ENCODE measurements around the gene TRIM24. TPM values are rescaled to one million over a fixed set of nuclear protein-coding genes. Genes with fewer than 3 reads are reported as not detected.
"Not testable (repeated sequence)": the region's sequence is repeated elsewhere in the genome, so short reads cannot be mapped to it uniquely, and the experiment has no call there.

Gene TRIM24
- total and polyA plus RNA-seq, 8 donors = 22.4 to 81.2 (median 69.9) TPM

- Histone ChIP-seq H3K4me1 (no peaks in the 10 kb centered on the region), H3K4me3 (no peak overlapping the region), H3K36me3 (peaks cover 0 to 71% of the 10 kb centered on the region in 2 donors), H3K27me3 (no peaks in the 10 kb centered on the region), H3K9me3 (peaks cover 9 to 47% of the 10 kb centered on the region in 2 donors), H3K27ac (no peak overlapping the region)
- intact Hi-C loops (cut with DNase I) = no loop called here
- TF ChIP-seq CTCF (IDR thresholded peaks at IDR 0.05) = no peak
- DNase-seq (no peak), ATAC-seq (no peak)
Measured at GRCh38 chr7:138527746-138528223, 67.7 kb downstream of the TRIM24 start.

GRCh38 chr7:138536833-138537232 lies 76.8 kb downstream of the TRIM24 start:
- ATAC-seq; H3K9me3 ChIP-seq; DNase-seq; H3K27ac ChIP-seq; H3K4me1 ChIP-seq; intact Hi-C loops (cut with DNase I); H3K27me3 ChIP-seq; H3K4me3 ChIP-seq: not testable (repeated sequence)
- H3K36me3 ChIP-seq = peaks cover 0 to 47% of the 10 kb centered on the region in 2 donors

- H3K4me1 ChIP-seq = peaks cover 0 to 8% of the 10 kb centered on the region in 2 donors
- intact Hi-C loops (cut with DNase I) = no loop called here
- H3K27me3 ChIP-seq = no peaks in the 10 kb centered on the region
- peaks cover 0 to 6% of the 10 kb centered on the region in 2 donors for H3K9me3 ChIP-seq
- DNase-seq (peak in 1 of 4 donors; percentile 5), ATAC-seq (no peak)
- H3K27ac ChIP-seq = peak overlapping the region in 1 of 2 donors; percentile 31
- H3K4me3 ChIP-seq = no peak overlapping the region
- TF ChIP-seq CTCF (IDR thresholded peaks at IDR 0.05) = no peak
- peaks cover 0 to 54% of the 10 kb centered on the region in 2 donors for H3K36me3 ChIP-seq
Measured at GRCh38 chr7:138538518-138538917, 78.5 kb downstream of the TRIM24 start.

- Histone ChIP-seq H3K27ac (peak overlapping the region in 1 of 2 donors; percentile 31), H3K36me3 (peaks cover 0 to 54% of the 10 kb centered on the region in 2 donors), H3K4me3 (no peak overlapping the region), H3K9me3 (peaks cover 0 to 6% of the 10 kb centered on the region in 2 donors), H3K4me1 (peaks cover 0 to 8% of the 10 kb centered on the region in 2 donors), H3K27me3 (no peaks in the 10 kb centered on the region)
- no peak for TF ChIP-seq CTCF (IDR thresholded peaks at IDR 0.05)
- ATAC-seq (no peak), DNase-seq (no peak)
- intact Hi-C loops (cut with DNase I) = no loop called here
Measured at GRCh38 chr7:138538997-138539644, 79.1 kb downstream of the TRIM24 start.

- H3K36me3 ChIP-seq = peaks cover 0 to 76% of the 10 kb centered on the region in 2 donors
- H3K4me3 ChIP-seq = no peak overlapping the region
- intact Hi-C loops (cut with DNase I) = no loop called here
- DNase-seq = no peak
- no peak for TF ChIP-seq CTCF (IDR thresholded peaks at IDR 0.05)
- peaks cover 0 to 8% of the 10 kb centered on the region in 2 donors for H3K4me1 ChIP-seq
- no peaks in the 10 kb centered on the region for H3K27me3 ChIP-seq
- no peak overlapping the region for H3K27ac ChIP-seq
- no peak for ATAC-seq
- peaks cover 0 to 3% of the 10 kb centered on the region in 2 donors for H3K9me3 ChIP-seq
Measured at GRCh38 chr7:138542183-138542582, 82.1 kb downstream of the TRIM24 start.

All from left lung (tissue), 10 donors.